Left cardiac atrium (tissue), 4 donors: ENCODE data around the gene SCT. TPM values are rescaled to one million over a fixed set of nuclear protein-coding genes. Genes with fewer than 3 reads are reported as not detected.

Source experiments
- ATAC-seq, 2 donors: fragments of 200-7000 bp; cut with Tn5 transposase; one replicate each; pipeline ENCODE4 v1.9.1; 2020; ENCODE audit warnings: mild to moderate bottlenecking in 2 of 2, moderate library complexity in 2 of 2
- DNase-seq: peaks from one replicate; pipeline ENCODE4 v3.0.0-alpha.2; 2020
- intact Hi-C, 2 donors: fragments of 100-400 bp; cut with DNase I; formaldehyde crosslinking; loops; one replicate each; pipeline versions ENCODE4 v1.14.1 to v1.15.1; 2022 to 2023
- total RNA-seq, 2 donors: library from RNA; stranded (reverse); fragmentation: NEBNext Ultra II Directional; extraction: Animal tissue kit (Norgen Biotek cat#: 25700); gene quantifications; one replicate each; pipeline ENCODE4 v1.2.1, GENCODE V29; 2021
- donor health status: DM: no; HTN: yes; CAD: no.
- donor health status: DM: no; HTN: yes; CAD: no; lungs with severe emphysema.
- donor health status: DM: yes; HTN: yes; CAD: no.
- donor health status: Dilated cardiomyopathy.

Gene SCT
- total RNA-seq, 2 donors from 2014 or later = not detected

DNA sequence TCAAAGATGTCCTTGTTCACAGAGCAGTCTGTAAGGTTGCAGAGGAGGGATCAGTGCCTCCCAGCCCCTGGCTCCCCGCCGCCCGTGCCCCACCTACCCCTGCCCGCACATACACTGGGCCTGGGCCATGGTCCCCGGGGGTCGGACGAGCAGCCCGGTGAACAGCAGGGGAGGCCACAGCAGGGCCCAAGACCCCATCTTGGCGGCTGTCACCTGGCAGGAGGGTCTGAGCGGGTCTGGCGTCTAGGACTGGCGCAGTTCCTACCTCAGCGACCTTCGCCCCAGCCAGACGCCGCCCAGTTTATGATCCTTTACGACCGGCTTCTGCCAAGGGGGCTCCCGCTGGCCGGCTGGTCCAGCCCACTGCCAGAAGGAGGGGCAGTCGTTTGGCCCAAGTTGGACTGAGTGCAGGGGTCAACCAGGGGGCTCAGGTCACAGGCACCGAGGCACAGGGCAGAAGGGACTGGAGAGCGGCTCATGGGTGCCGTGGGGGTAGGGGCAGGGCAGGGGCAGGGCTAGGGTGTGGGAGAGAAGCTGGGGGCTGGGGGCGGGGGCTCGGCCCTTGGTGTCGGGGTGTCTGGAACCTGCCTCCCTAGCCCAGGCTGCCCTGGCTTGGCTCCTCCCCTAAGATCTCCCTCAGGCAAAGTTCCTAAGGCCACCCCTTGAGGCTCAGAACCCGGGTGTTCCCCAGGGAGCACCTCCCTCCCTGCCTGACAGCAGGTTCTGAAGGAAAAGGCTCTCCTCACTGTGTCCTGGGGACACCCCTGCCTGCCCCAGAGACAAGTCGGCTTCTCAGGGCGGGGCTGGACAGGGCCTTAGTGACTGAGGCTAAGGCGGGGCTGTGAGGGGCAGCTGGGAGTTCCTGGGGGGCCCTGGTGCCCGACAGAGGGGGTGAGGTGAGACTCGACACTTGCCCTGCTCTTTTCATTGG, 2.0 kb downstream of the SCT start, which contains the start of gene CDHR5:
TSS of gene CDHR5 (minus strand) at position 251 of the 931 bp plus-strand sequence. CDS start at position 198, 53 bp downstream.
- ATAC-seq = no peak
- no peak for DNase-seq
- intact Hi-C loops = no loop called here

DNA sequence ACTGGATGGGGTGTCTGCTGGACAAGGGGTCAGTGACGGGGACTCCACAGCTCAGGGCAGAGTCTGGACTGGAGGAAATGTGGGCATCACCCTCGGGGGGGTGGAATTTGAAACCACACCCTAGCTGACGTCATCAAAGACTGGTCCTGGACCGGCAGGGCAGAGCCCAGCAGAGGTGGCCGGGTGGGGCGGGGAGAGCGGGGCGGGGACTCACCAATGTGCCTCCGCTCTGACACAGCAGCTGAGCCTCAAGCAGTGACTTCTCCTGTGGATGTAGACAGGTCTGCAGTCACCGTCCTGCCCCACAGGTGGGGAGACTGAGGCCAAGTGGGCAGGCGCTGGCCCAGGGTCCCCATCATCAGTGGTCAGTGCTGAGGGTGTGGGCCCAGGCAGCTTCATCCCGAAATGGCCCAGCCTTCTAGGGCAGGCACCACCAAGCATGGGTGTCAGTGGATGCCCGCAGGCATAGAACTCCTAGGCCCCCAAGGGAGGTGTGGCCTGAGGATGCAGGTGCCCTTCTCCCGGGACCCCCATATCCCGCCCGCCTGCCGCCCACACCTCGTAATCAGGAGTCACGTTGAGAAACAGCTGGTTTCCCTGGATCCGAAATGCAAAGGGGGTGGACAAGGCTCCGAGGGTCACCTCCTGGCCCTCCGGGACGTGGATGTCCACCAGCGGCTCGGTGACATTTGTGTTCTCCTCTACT, 2.8 kb downstream of the SCT start:
- DNase-seq (no peak), ATAC-seq (no peak)
- intact Hi-C loops = no loop called here

GRCh38 chr11:623349-623869, 3.6 kb downstream of the SCT start:
- ATAC-seq (no peak), DNase-seq (no peak)
- intact Hi-C loops = no loop called here

- ATAC-seq (no peak), DNase-seq (no peak)
- intact Hi-C loops = no loop called here
Observed at GRCh38 chr11:621838-622237, 5.1 kb downstream of the SCT start.

DNA sequence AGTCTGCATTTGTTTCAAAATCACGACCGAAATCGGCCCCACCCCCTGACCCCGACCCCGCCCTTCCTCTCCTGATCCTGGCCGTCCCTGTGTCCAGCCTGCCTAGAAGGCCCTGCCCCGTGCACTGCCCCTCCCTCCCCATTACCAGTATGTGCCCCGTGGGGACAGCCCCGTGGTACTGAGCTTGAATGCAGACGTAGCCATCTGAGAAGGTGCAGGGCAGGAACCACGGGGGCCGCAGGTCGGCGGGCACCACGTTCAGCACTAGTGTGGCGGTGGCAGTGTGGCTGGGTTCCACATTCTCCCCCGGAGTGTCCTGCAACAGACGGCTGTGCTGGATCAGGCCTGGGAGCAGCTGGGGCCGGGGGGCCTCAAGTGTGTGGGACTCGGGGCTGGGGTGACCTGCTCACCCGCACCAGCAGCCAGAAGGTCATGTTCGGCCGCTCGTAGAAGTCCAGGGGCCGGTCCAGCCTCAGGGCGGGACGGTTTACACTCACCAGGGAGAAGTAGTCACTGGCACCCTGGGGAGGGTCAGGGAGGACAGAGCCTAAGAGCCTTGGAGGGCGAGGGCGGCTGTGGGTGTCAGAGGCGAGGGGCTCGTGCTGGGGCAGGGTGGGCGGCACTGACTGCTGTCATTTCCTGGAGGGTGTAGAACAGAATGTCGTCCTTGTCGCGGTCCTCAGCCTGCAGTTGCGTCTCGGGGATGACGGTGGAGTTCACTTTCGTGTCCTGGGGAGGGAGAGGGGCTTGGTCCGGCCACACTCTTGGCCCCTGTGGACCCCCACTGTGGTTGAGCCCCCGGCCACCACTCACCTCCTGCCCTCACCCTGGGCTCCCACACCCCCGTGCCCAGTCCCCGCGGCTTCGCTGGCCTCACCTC, 5.8 kb downstream of the SCT start:
- intact Hi-C loops = no loop called here
- DNase-seq (peak; percentile 19), ATAC-seq (no peak)

GRCh38 chr11:620201-620600, 6.8 kb downstream of the SCT start:
- intact Hi-C loops = no loop called here
- DNase-seq (no peak), ATAC-seq (no peak)

DNA sequence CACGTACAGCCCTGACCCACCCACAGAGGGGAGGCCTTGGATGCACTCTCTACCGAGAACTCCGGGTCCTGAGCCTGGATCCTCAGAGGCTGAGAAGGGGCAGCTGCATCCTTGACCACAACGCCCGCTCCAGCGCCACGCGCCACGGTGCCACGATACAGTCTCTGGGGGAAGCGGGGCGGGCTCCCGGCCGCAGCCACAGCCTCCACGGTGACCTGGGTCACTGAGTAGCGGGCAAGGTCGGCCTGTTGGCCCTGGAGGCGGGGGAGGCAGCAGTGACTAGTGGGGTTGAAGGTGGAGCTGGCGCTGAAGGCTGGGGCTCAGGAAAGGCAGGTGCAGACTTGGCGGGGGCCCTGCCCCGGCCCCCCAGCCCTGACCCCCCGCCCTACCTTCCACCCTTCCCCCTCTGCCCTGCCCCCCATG, 7.3 kb downstream of the SCT start:
- no peak for ATAC-seq
- intact Hi-C loops = loop anchor here in 1 of 2 donors (10.0 kb wide), 1 partner anchor 65 kb away; no protein-coding TSS in a partner anchor
- peak; percentile 20 for DNase-seq

GRCh38 chr11:618856-619627, 7.9 kb downstream of the SCT start:
- no peak for DNase-seq
- intact Hi-C loops = loop anchor here in 1 of 2 donors (10.0 kb wide), 1 partner anchor 64 kb away; no protein-coding TSS in a partner anchor
- ATAC-seq = no peak

DNA sequence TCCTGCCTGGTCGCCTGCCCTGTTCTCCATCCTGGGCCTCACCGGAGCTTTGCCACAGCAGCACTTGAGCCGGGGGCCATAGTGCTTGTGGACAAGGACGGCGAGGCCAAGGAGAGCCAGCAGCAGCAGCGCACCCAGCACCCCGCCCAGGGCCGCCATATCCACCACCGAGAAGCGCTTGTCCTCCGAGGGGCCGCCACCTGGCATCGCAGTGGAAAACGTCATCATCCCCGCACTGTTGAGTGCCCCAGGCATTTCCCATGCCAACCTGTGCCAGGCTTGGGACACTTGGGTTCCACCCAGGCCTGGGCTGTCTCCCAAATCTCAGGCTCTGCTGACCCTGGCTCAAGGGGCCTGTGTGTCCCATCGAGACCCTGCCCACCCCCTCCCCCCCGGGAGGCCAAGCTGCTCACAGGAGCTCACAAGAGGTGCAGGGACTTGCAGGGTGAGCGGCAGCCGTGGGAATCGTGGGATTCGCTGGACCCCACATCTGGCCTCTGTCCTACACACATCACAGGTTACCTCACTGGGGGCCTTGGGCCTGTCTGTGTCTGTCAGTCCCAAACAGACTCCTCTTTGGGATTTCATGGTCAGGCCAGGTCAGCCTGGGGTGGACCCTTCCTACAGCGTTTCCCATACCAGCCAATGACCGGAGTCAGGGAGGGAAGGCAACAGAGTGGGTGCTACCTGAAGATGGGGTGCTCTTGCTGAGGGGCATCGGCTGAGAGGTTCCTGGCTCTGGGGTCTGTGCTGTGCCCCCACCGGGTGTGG, 8.9 kb downstream of the SCT start:
- ATAC-seq (no peak), DNase-seq (no peak)
- intact Hi-C loops = loop anchor here in 1 of 2 donors (10.0 kb wide), 1 partner anchor 63 kb away; no protein-coding TSS in a partner anchor

GRCh38 chr11:617199-617911, 9.6 kb downstream of the SCT start:
- DNase-seq = peak; percentile 36
- intact Hi-C loops = loop anchor here in 1 of 2 donors (10.0 kb wide), 1 partner anchor 63 kb away; no protein-coding TSS in a partner anchor
- ATAC-seq = no peak

DNA sequence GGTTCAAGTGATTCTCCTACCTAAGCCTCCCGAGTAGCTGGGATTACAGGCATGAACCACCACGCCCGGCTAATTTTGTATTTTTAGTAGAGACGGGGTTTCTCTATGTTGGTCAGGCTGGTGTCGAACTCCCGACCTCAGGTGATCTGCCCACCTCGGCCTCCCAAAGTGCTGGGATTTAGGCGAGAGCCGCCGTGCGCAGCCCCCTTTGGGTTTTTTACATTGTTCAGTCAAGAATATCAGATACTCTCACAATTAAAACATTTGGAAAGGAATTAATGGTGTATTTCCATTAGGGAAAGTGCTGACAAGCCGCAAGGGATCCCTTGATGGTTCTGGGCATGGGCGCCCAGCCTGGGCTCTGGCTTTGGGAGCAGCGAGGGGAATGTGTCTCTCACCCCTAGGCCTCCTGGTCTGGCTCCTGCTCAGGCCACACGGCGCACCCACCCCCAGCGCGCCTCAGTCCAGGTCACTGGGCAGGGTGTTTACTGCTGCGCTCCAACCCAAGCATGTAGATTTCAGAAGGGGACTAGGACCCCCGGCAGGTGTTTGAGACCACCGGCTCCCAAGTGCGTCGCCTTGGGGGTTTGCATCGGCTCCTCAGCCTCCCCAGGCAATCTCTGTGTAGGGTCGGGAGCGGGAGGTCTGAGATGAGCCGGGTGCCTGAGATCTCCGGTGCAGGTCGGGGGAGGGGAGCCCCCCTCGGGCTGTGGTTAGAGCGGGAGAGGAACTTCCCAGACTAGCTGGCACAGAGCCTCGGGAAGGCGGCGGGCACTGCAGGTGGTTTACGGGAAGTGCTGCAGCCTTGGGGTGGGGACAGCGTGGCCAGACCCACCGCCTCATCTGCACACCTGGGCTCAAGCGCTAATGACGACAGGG, 10.4 kb downstream of the SCT start:
- no peak for ATAC-seq
- intact Hi-C loops = loop anchor here in 1 of 2 donors (10.0 kb wide), 1 partner anchor 62 kb away; no protein-coding TSS in a partner anchor
- DNase-seq = peak; percentile 54

DNA sequence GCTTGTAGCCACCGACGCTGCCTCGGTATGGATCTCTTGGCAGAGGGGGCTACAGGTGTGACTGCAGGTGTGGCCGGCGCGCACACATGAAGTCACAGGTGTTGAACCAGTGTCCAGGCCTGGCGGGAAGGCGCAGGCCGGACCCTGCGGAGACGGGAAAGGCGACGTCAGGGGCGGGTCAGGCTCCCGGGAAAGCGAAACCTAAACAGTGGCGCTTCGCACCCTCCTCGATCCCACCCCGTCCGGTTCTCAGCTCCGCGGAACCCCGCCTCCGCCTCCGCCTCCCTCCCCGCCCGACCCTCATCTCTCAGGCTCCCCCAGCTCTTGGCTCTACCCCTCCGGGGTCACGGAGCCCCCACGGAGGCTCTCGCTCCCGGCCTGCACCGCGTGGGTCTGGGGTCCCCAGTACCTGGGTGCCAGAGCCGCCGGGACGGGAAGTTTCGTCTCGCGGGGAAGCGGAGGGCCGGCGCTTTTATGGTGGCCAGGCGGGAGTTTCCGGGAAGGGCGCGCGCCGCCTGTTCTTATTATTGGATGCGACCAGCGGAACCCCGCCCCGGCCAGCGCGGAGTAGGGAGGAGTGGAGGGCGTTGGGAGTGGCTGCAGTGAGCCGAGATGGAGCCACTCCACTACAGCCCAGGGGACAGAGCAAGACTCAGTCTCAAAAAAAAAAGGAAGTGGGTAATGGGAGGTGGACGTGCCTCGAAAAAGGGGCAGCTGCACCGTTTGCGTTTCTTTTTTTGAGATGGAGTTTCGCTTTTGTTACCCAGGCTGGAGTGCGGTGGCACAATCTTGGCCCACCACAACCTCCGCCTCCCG, 11.3 kb downstream of the SCT start, which contains the start of gene IRF7:
TSS of gene IRF7 (minus strand) at position 447 of the 816 bp plus-strand sequence. CDS start 586 bp downstream, outside the sequence.
- intact Hi-C loops = loop anchor here in 1 of 2 donors (10.0 kb wide), 1 partner anchor 61 kb away; no protein-coding TSS in a partner anchor

DNA sequence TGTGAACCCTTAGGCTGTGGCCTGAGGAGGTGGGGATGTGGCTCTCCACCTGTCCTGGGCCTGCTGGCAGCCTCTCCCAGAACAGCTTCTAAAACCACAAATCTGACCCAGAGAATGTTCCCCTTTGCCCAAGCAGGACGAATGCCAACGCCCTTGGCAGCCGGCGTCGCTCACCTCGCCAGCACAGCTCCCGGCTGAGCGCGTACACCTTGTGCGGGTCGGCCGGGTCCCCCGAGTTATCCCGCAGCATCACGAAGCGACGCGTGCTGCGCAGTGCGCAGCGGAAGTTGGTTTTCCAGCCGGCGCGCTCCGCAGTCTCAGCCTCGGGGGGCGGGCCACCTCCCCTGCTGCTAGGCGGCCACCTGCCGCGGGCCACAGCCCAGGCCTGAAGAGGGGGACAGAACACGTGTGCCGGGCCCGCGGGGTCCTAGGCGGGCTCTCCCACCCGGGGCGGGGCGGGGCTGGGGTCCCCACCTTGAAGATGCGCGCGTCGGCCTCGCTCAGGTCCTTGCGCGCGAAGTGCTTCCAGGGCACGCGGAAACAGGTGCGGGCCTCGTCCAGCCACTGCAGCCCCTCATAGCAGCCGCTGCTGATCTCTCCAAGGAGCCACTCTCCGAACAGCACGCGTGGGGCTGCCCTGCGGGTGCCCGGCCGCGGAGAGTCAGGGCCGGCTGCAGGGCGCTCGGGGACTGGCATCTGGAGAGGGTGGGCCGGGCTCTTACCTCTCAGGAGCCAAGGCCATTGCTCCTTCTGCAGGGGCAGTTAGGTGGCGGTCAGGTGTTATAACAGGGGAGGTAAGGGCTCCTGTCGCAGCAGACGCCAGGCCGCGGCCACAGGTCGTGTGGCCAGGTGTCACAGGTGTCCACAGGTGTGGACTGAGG, 12.1 kb downstream of the SCT start:
- intact Hi-C loops = loop anchor here (5.0 to 10.0 kb wide), 2 partner anchors 38 to 60 kb away; partner anchors contain the start of gene PHRF1 (in 1 of the 2)
- peak; percentile 46 for DNase-seq
- peak; percentile 2 to 3 for ATAC-seq

More for the DNA sequence above, 11.3 kb downstream of the SCT start, which contains the start of gene IRF7:
- ATAC-seq = peak; percentile 88 to 91
- DNase-seq = peak; percentile 98
